H9 (cell line): ENCODE measurements around the gene GPLD1. TPM values are rescaled to one million over a fixed set of nuclear protein-coding genes. Genes with fewer than 3 reads are reported as not detected.

Experiments
- DNase-seq: peaks from one replicate; pipeline ENCODE4 v3.0.0-alpha.2; 2017
- H2AFZ ChIP-seq: one replicate; pipeline ENCODE4 v1.6.1; 2013; ENCODE audit warnings: mild to moderate bottlenecking, low read length, control low read depth, moderate library complexity
- H2AK5ac ChIP-seq: 2 replicates; pipeline ENCODE4 v1.6.1; 2013; ENCODE audit warnings: low read length, control low read depth, mixed read lengths; ENCODE audit not compliant: insufficient read length
- H2BK120ac ChIP-seq: one replicate; pipeline ENCODE4 v1.6.1; 2013; ENCODE audit warnings: low read depth, mild to moderate bottlenecking, low read length, control low read depth, inconsistent platforms; ENCODE audit not compliant: poor library complexity, severe bottlenecking
- H2BK12ac ChIP-seq: 2 replicates; pipeline ENCODE4 v1.6.1; 2013; ENCODE audit warnings: low read length, control low read depth, mixed read lengths, low read depth; ENCODE audit not compliant: insufficient read length
- H2BK15ac ChIP-seq: 2 replicates; pipeline ENCODE4 v1.6.1; 2013; ENCODE audit warnings: low read depth, low read length, control low read depth
- H2BK20ac ChIP-seq: one replicate; pipeline ENCODE4 v1.6.1; 2013; ENCODE audit warnings: low read depth, mild to moderate bottlenecking, low read length, control low read depth, inconsistent platforms; ENCODE audit not compliant: poor library complexity, severe bottlenecking
- H2BK5ac ChIP-seq: 2 replicates; pipeline ENCODE4 v1.6.1; 2013; ENCODE audit warnings: low read length, control low read depth, mixed read lengths; ENCODE audit not compliant: insufficient read length
- H3K14ac ChIP-seq: 2 replicates; pipeline ENCODE4 v1.6.1; 2013; ENCODE audit warnings: low read length, control low read depth; ENCODE audit not compliant: insufficient read depth
- H3K18ac ChIP-seq: 2 replicates; pipeline ENCODE4 v1.6.1; 2013; ENCODE audit warnings: low read depth, mild to moderate bottlenecking, mixed read lengths, low read length, control low read depth; ENCODE audit not compliant: insufficient read length
- H3K23ac ChIP-seq: 2 replicates; pipeline ENCODE4 v1.6.1; 2013; ENCODE audit warnings: low read length, control low read depth, mixed read lengths, low read depth; ENCODE audit not compliant: insufficient read length
- H3K23me2 ChIP-seq: 2 replicates; pipeline ENCODE4 v1.6.1; 2013; ENCODE audit warnings: low read depth, mild to moderate bottlenecking, mixed read lengths, low read length, control low read depth; ENCODE audit not compliant: insufficient read length, poor library complexity, severe bottlenecking
- H3K27ac ChIP-seq: 2 replicates; pipeline ENCODE4 v1.5.1; 2013; ENCODE audit warnings: low read length, control low read depth, mixed read lengths, low read depth; ENCODE audit not compliant: insufficient read length
- H3K27me3 ChIP-seq: 2 replicates; pipeline ENCODE4 v1.6.1; 2013; ENCODE audit warnings: low read length, control low read depth, inconsistent platforms; ENCODE audit not compliant: insufficient read depth
- H3K4ac ChIP-seq: 2 replicates; pipeline ENCODE4 v1.6.1; 2013; ENCODE audit warnings: low read depth, mild to moderate bottlenecking, control low read depth, inconsistent platforms, low read length, moderate library complexity
- H3K4me1 ChIP-seq: 2 replicates; pipeline ENCODE4 v1.6.1; 2013; ENCODE audit warnings: low read length, control low read depth, inconsistent platforms; ENCODE audit not compliant: insufficient read depth
- H3K4me2 ChIP-seq: 2 replicates; pipeline ENCODE4 v1.6.1; 2013; ENCODE audit warnings: low read length, control low read depth, mixed read lengths; ENCODE audit not compliant: insufficient read length, insufficient read depth
- H3K56ac ChIP-seq: 2 replicates; pipeline ENCODE4 v1.6.1; 2013; ENCODE audit warnings: low read depth, mild to moderate bottlenecking, mixed read lengths, low read length, control low read depth; ENCODE audit not compliant: insufficient read length
- H3K79me1 ChIP-seq: 2 replicates; pipeline ENCODE4 v1.6.1; 2013; ENCODE audit warnings: low read depth, mild to moderate bottlenecking, moderate library complexity, low read length, control low read depth, inconsistent platforms; ENCODE audit not compliant: insufficient read depth, poor library complexity, severe bottlenecking
- H3K79me2 ChIP-seq: 2 replicates; pipeline ENCODE4 v1.6.1; 2013; ENCODE audit warnings: low read length, control low read depth, inconsistent platforms; ENCODE audit not compliant: insufficient read depth
- H3K9ac ChIP-seq: 2 replicates; pipeline ENCODE4 v1.6.1; 2013; ENCODE audit warnings: low read length, control low read depth, mixed read lengths; ENCODE audit not compliant: insufficient read length; ENCODE audit errors: extremely low read depth
- H3K9me3 ChIP-seq: one replicate; pipeline ENCODE4 v1.6.1; 2013; ENCODE audit warnings: low read depth, low read length, inconsistent platforms; ENCODE audit not compliant: control insufficient read depth
- H3T11ph ChIP-seq: one replicate; pipeline ENCODE4 v1.6.1; 2013; ENCODE audit warnings: mild to moderate bottlenecking, low read length, control low read depth, inconsistent platforms
- H4K20me1 ChIP-seq: one replicate; pipeline ENCODE4 v1.6.1; 2013; ENCODE audit not compliant: control insufficient read depth, insufficient read length, insufficient read depth
- H4K5ac ChIP-seq: 2 replicates; pipeline ENCODE4 v1.6.1; 2013; ENCODE audit warnings: low read depth, mild to moderate bottlenecking, mixed read lengths, low read length, control low read depth; ENCODE audit not compliant: insufficient read length
- H4K8ac ChIP-seq: replicated peaks from 2 replicates; pipeline ENCODE4 v1.6.1; 2013; ENCODE audit warnings: low read length, control low read depth, mixed read lengths, low read depth; ENCODE audit not compliant: insufficient read length
- H4K91ac ChIP-seq: 2 replicates; pipeline ENCODE4 v1.6.1; 2013; ENCODE audit warnings: low read depth, mild to moderate bottlenecking, moderate library complexity, mixed read lengths, low read length, control low read depth; ENCODE audit not compliant: insufficient read length
- H3K27ac Mint-ChIP-seq, 3 experiments: 2 replicates in 2 of 3; 3 replicates in 1 of 3; pipeline ENCODE4 v1.8.0; 2020 to 2021; ENCODE audit warnings: mixed read lengths in 3 of 3, mild to moderate bottlenecking in 1 of 3, moderate library complexity in 1 of 3
- H3K27me3 Mint-ChIP-seq: 2 replicates; pipeline ENCODE4 v1.8.0; 2021; ENCODE audit warnings: low read depth, mild to moderate bottlenecking, moderate library complexity, mixed read lengths
- H3K36me3 Mint-ChIP-seq, 3 experiments: 2 replicates in 2 of 3; 3 replicates in 1 of 3; pipeline ENCODE4 v1.8.0; 2020 to 2021; ENCODE audit warnings: low read depth in 3 of 3, mixed read lengths in 3 of 3; ENCODE audit not compliant: insufficient read depth in 1 of 3
- H3K4me1 Mint-ChIP-seq, 2 experiments: 2 replicates each; pipeline ENCODE4 v1.8.0; 2020; ENCODE audit warnings: mixed read lengths in 2 of 2
- H3K4me3 Mint-ChIP-seq, 2 experiments: 2 replicates in 1 of 2; 3 replicates in 1 of 2; pipeline ENCODE4 v1.8.0; 2020 to 2021; ENCODE audit warnings: mild to moderate bottlenecking in 2 of 2, mixed read lengths in 2 of 2, moderate library complexity in 1 of 2
- H3K9me3 Mint-ChIP-seq, 2 experiments: 2 replicates in 1 of 2; 3 replicates in 1 of 2; pipeline ENCODE4 v1.8.0; 2020; ENCODE audit warnings: mild to moderate bottlenecking in 2 of 2, mixed read lengths in 2 of 2, moderate library complexity in 1 of 2
- CTCF ChIP-seq: fragments of 200-600 bp; sonication (generic); conservative IDR thresholded peaks from 3 replicates; pipeline ENCODE4 v1.8.0; 2021; ENCODE audit warnings: antibody characterized with exemption, mild to moderate bottlenecking
- whole genome bisulfite sequencing: extraction: QIAGEN DNeasy Blood & Tissue Kit; methylation state at CpG from one replicate; pipeline ENCODE4 v1.1.7; 2013; ENCODE audit warnings: missing lambda C conversion rate, low lambda C conversion rate, mixed read lengths; ENCODE audit not compliant: insufficient read length; ENCODE audit errors: extremely low coverage; 5-methylcytosine and 5-hydroxymethylcytosine counted together
- total RNA-seq: library from RNA; stranded (reverse); gene quantifications from 2 replicates; pipeline ENCODE4 v1.2.1, GENCODE V29; 2021

GPLD1 gene
- total RNA-seq, 1 experiment from 2014 or later, result 8.0 TPM

DNA sequence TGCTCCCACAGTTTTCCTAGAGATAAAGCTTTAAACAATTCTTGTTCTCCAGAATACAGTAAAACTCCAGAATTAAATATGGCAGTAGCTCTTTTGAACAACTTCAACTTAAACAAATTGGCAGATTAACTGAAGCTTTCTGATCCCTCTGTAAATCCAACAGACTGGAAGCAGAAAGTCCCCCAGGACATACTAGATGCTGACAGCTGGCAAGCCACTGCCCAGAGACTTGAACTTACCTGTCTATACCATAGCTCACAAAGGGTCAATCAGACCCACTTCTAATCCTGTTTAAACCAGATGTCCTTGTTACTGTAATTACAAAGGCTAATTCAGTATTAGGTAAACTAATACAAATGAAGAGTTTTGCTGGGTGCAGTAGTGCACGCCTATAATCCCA lies 12.3 kb downstream of the GPLD1 start:
- H3K79me2 ChIP-seq, result no peaks in the 10 kb centered on the region
- no peak overlapping the region for H3K23ac ChIP-seq
- no peaks in the 10 kb centered on the region for H3K79me1 ChIP-seq
- no peaks in the 10 kb centered on the region for H3K9me3 ChIP-seq
- Mint-ChIP-seq H3K9me3 (peaks cover 7 to 11% of the 10 kb centered on the region in 2 experiments; a peak in 4 of 5 replicates), H3K4me3 (no peak overlapping the region), H3K4me1 (no peaks in the 10 kb centered on the region), H3K36me3 (peaks cover 11 to 22% (median 17%) of the 10 kb centered on the region in 3 experiments), H3K27me3 (no peaks in the 10 kb centered on the region), H3K27ac (no peak overlapping the region)
- H2BK12ac ChIP-seq, result no peak overlapping the region
- WGBS, result no CpG with 5 or more reads among the region's 1 CpG
- H2AFZ ChIP-seq, result no peak overlapping the region
- no peak overlapping the region for H3K14ac ChIP-seq
- no peak overlapping the region for H2AK5ac ChIP-seq
- no peaks in the 10 kb centered on the region for H3K4me1 ChIP-seq
- H3K9ac ChIP-seq, result no peak overlapping the region
- H3K56ac ChIP-seq, result no peak overlapping the region
- H3K27me3 ChIP-seq, result no peaks in the 10 kb centered on the region
- no peak overlapping the region for H2BK15ac ChIP-seq
- H3K4me2 ChIP-seq, result no peak overlapping the region
- no peak overlapping the region for H2BK20ac ChIP-seq
- H4K8ac ChIP-seq, result no peak overlapping the region
- H3K23me2 ChIP-seq, result no peaks in the 10 kb centered on the region
- H3T11ph ChIP-seq, result no peak overlapping the region
- H3K18ac ChIP-seq, result no peak overlapping the region
- DNase-seq, result no peak
- no peak overlapping the region for H2BK120ac ChIP-seq
- H4K91ac ChIP-seq, result no peak overlapping the region
- H3K4ac ChIP-seq, result no peak overlapping the region
- no peak overlapping the region for H3K27ac ChIP-seq
- no peak for TF ChIP-seq CTCF
- no peak overlapping the region for H4K5ac ChIP-seq
- no peaks in the 10 kb centered on the region for H4K20me1 ChIP-seq
- H2BK5ac ChIP-seq, result no peak overlapping the region
